SKM-1 (cell line): Measurements from ENCODE around the gene GJA9.
"Not testable (repeated sequence)": the region's sequence is repeated elsewhere in the genome, so short reads cannot be mapped to it uniquely, and the experiment has no call there.

Source experiments
- DNase-seq: peaks from one replicate; lab custom pipeline; 2025; ENCODE audit not compliant: unreplicated experiment; lab: John Stamatoyannopoulos, UW

GJA9 gene

DNA sequence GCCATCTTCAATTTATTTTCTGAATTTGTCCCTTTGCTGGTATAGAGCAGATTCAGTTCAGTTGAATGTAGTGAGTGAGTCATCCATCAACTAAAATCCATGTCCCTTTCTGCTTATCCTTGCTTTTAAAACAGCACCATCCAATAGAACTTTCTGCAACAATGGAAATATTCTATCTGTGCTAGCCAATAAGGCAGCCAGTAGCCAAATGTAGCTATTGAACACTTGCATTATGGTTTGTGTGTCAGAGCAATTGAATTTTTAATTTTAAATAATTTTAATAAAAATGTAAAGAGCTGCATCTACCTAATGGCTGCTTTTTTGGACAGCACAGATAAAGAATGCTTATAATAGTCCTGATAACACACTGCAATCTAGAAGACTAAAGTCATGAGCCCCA, at the start of gene GJA9:
TSS of gene GJA9 (minus strand) at position 101 of the 400 bp plus-strand sequence. CDS start 5,489 bp downstream, outside the sequence.
- DNase-seq: no peak

DNA sequence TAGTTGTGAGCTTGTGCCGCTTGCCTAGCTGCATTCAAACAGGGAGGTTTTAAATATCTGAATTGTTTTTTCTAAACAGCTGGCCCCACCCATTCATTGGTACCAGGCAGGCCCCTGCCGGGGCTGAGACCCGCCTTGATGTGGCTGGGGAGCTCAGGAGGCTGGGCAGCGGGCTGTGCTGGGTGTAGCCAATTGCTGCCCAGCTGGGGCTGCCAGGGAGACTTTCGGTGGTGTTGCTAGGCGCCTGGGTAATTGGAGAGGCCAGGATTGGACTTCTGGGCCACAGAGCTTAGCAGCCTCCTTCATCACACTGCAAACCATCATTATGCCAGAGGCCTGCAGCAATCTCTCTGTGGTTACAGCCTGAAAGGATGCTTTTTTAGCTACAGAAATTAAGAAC, 48.1 kb upstream of the GJA9 start:
- no peak for DNase-seq

DNA sequence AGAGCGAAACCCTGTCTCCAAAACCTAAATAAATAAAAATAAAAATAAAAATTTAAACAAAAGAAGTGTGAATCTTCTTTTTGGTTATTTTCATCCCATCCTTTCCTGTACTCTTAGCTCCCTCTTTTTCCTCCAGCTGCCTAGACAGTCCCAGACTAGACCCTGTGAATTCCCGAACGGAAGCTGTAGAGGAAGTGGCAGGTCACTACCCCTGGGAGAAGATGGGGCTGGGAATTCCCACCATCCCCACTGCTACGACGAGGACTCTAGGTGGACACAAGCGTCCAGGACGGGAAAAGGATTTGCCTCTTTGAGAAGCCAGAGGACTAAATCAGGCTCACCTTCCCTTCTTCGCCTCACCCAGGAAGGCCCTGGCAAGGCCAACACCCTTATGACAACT, 47.7 kb upstream of the GJA9 start:
- no peak for DNase-seq

DNA sequence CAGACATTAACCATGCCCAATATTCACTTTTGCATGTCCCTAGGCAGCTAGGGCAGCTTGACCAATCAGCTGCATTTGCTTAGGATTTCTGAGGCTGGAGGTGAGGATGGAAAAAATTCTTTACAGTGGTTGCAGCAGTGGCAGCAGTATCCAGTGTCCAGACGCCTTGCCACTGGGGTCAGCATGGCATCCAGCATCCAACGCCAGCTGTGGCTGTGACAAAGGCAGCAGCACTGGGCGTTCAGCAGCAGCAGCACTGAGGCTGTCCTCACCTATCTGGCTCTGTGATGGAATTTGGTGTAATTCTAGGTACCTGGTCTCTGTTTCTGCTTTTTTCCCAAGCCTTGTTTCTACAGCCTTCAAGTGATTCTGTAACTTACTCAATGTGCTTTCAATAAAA, 44.7 kb upstream of the GJA9 start:
- DNase-seq: no peak

DNA sequence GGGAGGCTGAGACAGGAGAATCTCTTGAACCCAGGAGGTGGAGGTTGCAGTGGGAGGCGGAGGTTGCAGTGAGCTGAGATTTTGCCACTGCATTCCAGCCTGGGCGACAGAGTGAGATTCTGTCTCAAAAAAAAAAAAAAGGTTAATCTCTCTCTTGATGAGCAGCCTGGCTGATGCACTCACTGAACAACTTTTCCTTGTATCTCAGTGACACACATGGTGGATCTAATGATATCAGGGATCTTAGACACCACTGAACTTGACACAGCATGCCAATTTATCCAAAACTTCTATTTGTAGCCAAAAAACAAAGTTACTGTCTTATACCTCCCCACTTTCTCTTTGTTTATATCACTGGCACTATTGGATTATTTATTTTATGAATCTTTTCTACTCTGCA, 44.0 kb upstream of the GJA9 start:
- no peak for DNase-seq

DNA sequence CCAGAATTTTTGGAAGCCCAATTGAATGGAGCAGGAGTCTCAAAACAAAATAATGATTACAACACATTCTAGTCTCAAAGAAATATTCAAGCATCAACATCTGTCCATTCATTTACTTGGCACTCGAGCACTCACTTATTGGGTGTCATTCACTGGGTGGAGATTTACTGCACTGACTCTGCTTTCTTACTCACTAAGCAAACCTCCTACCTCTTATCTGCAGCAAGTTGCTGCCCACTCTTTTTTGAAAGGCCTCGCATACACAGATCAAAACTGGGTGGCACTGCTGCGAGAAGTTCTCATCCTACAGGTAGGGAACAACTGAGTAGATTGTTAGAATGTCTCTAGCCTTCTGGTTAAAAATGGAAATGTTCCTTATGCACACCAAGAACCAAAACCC, 42.2 kb upstream of the GJA9 start:
- no peak for DNase-seq

DNA sequence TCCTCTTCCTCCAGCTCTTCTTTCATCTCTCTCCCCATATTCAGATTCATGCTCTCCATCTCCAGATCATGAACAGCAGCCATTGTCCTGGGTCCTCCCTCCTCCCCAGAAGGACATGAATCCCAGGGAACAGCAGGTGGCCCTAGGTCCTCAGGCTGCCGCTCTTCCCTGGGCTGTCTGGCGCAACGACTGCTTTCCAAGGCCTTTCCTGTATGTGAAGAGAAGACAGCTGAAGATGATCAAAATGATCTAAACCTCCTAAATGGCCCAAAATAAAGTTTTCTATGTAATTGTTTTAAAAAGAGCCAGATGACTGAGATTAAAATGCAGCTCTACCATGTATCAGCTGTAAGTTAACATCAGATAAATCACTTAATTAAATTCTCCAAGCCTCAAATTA, 37.7 kb upstream of the GJA9 start:
- no peak for DNase-seq

DNA sequence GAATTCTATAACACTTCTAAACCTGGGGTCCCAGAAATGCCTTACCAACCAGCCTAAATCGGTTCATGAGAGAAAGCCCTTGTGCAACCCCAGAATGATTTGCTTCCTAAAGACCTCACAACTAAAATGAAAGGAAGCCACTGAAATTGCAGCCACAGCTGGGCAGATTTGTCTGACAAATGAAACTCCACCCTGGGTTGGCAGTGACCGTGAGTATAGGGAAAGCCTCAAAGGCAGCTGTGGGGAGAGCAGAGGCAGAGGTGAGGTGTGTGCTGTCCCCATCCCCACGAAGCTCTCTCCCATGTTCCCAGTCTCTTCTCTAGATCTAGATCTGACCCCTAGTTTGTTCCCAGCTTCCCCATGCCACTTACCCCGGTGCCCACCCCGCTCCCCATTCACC, 37.2 kb upstream of the GJA9 start:
- no peak for DNase-seq

DNA sequence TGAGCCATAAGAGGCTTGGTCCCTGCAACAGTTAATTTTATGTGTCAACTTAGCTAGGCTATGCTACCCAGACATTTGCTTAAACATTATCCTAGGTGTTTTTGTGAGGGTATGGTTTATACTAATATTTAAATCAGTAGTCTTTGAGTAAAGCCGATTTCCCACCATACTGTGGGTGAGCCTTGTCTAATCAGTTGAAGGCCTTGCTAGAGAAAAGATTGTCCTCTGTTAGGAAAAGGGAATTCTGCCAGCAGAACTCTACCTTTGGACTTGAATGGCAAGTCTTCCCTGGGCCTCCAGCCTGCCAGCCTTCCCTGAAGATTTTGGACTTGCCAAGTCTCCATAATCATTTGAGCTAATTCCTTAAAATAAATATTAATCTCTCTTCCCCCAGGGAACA, 36.4 kb upstream of the GJA9 start:
- no peak for DNase-seq

DNA sequence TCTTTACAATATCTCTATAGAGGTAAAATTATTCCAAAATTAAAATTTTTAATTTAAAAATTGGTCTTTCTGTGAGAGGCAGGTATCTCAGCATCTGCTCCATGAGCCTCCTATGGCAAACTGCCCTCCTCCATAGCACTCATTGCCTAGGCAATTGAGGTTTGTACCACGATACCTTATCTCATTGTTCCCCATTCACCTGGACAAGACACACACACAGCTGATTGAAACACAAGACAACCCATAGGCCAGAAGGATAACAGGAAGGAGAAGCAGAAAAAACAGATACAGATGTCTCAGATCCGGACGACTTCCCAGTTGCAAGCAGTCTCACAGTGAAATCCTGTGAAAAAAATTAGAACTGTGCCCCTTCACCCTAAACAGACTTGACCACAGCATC, 36.0 kb upstream of the GJA9 start:
- no peak for DNase-seq

DNA sequence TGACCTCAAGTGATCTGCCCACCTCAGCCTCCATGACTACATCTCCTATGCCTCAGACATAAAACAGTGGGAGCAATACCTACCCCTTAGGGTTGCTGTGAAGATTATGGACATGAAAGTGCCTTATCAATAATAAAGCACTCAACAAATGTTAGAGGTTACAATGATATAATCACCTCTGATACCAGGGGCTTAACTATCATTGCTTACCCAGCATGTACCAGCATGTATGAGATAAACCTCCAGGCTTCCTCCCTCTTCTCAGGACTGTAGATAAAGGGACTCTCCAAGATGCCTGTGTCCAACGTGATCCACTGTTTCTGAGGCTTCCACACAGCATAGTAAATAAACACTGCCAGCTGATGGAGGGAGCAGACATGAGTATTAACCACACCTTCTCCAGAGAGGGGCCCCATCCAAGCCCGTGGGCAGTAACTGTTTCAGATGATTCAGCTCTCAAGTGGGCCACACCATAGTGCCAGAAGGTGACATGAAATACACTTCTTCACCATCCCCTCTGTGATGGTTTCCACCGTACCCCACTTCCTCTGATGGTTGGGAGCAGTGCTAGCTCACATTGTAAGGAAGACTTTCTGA, 34.1 kb upstream of the GJA9 start:
- DNase-seq: no peak

DNA sequence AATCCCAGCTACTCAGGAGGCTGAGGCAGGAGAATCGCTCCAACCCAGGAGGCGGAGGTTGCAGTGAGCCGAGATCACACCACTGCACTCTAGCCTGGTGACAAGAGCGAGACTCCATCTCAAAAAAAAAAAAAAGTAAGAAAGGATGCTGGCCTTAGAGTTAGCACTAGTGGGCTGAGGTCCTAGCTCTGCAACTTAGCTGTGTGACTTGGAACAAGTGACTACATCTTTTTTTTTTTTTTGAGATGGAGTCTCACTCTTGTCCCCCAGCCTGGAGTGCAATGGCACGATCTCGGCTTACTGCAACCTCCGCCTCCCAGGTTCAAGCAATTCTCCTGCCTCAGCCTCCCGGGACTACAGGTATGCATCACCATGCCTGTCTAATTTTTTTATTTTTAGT, 33.5 kb upstream of the GJA9 start:
- not testable (repeated sequence) for DNase-seq

DNA sequence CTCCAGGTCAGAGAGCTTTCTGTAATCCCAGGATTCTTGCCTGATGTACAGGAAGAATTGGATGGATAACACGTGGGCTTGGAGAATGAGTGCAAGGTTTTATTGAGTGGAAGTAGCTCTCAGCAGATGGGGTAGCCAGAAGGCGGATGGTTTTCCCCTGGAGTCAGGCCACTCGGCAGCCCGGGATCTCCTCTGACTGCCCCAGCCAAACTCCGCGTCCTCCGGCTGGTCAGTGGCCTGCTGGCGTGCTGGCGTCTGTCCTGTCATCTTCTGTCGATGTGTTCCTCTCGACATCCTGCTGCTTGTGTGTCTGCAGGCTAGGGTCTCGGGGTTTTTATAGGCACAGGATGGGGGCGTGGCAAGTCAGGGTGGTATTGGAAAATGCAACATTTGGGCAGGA, 27.4 kb upstream of the GJA9 start:
- no peak for DNase-seq

DNA sequence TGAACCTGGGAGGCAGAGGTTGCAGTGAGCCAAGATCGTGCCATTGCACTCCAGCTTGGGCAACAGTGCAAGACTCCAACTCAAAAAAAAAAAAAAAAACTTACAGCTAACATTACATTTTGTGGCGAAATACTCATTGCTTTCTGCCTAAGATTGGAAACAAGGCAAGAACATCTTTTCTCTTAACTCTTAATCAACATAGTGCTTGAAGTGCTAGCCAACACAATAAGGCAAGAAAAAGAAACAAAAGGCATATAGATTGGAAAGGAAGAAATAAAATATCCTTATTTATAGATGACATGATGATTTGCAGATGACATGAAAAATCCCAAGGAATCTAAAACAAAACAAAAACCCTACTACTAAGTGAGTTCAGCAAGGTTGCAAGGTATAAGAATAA, 24.6 kb upstream of the GJA9 start:
- DNase-seq: no peak

DNA sequence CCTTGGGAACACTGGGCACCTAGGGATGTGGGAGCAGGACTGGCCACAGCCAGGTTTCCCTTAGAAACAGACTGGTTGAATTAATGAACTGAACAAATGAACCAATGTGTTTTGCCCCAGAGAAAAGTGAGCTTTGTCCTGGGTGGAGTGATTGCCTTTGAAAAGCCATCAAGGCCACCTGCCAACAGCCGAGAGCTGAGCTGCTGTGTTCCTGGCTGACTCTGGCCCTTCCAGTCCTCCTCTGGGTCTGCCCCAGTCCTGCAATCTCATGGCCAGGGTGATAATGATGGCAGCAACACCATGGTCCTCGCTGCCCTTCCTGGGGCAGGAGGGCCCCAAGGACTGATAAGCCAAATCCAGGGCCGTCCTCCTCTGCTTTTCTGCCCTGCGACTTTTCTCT, 18.2 kb upstream of the GJA9 start:
- no peak for DNase-seq

DNA sequence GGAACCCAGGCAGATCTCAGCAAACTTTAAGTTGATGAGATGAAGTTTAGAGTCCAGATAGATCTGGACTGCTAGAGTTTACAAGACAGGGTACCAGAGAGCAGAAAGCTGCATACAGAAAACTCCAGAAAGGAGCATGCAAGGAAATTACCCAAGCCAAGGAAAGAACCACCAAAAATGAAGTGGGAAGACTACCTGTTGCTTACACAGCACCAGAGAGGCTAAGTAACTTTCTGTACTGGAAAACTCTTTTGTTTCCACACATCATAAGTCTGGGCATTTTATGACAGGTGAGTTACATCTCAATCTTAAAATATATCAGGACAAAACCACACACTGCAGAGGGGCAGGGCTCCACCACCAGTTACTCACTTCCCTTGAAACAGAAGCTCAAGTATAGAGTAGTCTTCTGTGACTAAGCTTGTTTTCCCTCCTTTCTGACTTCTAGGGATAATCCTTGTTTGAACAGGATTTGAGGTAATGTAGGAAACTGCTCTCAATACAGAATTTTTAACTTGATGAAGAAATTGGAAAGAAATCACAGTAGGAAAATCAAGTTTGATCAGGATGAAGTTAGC, 17.4 kb upstream of the GJA9 start:
- no peak for DNase-seq

DNA sequence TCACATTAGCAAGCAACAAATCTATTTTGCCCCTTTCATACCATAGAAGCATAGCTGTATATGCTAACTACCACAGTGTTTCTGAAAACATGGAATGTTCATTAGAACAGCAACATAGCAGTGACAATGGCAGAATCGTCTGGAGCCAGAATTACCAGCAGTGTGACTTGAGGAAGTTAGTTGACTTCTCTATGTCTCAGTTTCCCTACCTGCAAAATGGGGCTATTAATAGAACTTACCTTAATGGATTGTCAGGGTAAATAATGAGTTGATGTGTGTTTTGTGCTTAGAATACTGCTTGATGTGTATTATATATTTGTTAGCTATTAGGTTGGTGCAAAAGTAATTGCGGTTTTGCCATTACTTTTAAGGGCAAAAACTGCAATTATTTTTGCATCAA, 14.8 kb upstream of the GJA9 start:
- DNase-seq: no peak

DNA sequence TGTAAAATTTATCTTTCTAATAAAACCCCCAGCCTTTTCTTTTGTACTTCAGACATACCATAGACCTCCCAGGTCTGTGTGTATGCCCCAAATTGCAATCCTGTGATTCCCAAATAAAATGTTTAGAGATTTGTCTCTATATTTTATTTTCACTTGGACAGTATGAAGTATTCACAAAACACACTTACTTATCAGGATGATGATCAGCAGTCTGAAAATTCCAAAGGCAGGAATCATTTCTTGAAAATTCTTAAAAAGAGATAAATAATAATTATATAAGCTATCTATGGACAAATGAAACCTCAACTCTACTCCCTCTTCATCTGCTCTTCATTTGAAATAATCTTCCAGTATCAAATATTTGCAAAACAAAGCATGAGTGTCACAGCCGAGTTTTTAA, 11.6 kb upstream of the GJA9 start:
- DNase-seq: no peak

DNA sequence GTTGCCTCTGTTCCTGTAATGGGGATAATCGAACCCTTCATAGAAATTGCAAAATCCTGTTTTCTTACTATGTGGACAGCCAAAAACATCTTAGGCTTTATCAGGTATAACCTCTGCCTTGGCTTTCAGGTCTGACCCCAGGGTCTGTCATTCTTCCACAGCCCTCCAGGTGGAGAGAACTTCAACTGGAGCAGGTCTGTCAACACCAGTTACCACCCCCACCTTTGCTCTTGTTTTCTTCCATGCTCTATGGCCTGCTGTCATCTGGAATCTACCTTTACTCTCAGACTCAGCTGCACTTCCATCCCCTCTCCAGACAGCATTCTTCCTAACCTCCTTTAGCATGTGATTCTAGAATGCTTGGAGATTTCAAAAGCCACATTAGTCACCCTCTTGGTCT, 10.4 kb upstream of the GJA9 start:
- DNase-seq: no peak

DNA sequence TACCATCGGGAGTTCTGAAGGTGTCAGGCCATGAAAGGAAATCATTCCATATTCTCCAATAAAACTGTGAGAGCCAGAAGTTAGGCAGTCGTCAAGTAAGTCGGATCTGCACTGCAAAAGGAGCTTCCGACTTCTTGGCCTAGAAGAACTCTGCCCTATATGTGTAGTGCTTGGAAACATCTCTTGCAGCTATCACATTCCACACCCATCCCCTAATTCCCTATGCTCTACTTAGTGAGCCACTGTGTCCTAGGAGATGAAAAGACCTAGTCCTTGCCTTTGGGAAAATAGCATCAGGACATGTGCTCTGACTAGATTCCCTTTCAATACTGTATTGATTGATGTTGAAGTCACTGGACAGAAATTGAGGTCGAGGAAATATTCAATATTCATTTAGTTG, 8.2 kb upstream of the GJA9 start:
- no peak for DNase-seq

DNA sequence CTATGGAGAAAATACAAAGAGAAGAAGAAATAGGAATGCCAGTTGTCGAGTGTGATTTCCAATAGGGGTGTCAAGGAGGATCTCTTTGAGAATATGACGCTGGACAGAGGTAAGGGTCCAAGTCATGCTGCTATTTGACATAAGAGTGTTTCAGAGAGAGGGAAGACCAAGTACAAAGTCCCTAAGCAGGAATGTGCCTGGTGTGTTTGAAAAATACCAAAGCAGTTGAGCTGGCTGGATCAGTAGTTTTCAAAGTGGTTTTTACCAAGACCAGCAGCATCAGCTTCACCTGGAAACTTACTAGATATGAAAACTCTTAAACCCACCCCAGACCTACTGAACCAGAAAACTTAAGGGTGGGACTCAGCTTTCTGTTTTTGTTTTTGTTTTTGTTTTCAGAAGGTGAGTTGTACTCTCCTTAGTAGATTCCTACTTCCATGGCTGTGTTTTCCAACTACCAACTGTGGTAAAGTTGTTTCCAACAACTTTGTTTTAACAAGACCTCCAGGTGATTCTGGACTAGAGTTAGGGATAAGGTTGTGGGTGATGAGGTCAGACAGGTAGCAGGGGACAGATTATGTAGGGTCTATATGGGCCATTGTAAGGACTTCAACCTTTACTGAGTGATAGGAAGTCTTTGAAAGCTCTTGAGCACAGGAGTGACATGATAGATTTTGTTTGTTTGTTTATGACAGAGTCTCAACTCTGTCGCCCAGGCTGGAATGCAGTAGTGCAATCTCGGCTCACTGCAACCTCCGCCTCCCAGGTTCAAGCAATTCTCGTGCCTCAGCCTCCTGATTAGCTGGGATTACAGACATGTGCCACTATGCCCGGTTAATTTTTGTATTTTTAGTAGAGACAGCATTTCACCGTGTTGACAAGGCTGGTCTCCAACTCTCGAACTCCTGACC, 7.3 kb upstream of the GJA9 start:
- DNase-seq: no peak

DNA sequence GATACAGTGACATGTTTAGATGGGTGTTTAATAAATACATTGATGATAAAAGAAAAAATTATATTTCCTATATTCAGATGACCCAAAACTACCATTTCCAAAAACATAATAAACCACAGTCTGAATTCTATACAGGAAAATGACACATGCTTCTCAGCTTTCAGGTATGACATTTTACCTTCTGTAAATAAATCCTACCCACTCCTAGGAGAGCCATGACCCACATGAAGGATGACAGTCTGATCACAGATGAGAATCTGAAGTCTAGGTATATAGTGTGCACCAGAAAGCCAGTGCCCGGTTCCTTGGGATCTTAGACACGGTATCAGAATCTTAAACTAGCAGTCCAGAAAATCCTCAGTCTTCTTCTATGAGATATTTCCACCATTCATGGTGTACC, 3.7 kb upstream of the GJA9 start:
- no peak for DNase-seq
